Measurements from ENCODE around the gene NCKIPSD. TPM values are rescaled to one million over a fixed set of nuclear protein-coding genes. Genes with fewer than 3 reads are reported as not detected.
A peak's percentile ranks its signal among the peaks of the same experiment; 100 is the strongest.

The NCKIPSD gene
- total RNA-seq, 2 donors from 2014 or later, result 51.7 to 97.7 TPM

DNA sequence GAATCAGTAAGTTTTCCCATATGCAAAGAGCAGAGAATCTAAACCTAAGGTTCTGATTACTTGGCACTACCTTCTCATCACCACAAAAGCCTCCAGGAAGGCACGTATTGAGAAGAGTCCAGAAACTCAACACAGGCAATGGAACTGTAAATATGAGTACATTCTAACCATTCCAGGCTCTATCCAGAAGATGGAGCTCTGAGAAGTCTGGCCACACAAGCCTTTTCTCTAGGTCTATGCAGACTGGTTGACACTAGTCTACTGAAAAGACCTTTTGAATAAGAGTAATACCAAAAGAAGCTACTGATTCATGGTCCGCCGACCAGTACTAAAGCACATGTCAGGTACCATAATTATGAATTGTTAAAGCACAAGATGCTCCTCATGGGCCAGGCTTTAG lies 12.2 kb upstream of the NCKIPSD start:
- no peaks in the 10 kb centered on the region for H3K27me3 ChIP-seq
- H3K36me3 ChIP-seq, result peaks cover 28% of the 10 kb centered on the region
- TF ChIP-seq, protein P1, sequence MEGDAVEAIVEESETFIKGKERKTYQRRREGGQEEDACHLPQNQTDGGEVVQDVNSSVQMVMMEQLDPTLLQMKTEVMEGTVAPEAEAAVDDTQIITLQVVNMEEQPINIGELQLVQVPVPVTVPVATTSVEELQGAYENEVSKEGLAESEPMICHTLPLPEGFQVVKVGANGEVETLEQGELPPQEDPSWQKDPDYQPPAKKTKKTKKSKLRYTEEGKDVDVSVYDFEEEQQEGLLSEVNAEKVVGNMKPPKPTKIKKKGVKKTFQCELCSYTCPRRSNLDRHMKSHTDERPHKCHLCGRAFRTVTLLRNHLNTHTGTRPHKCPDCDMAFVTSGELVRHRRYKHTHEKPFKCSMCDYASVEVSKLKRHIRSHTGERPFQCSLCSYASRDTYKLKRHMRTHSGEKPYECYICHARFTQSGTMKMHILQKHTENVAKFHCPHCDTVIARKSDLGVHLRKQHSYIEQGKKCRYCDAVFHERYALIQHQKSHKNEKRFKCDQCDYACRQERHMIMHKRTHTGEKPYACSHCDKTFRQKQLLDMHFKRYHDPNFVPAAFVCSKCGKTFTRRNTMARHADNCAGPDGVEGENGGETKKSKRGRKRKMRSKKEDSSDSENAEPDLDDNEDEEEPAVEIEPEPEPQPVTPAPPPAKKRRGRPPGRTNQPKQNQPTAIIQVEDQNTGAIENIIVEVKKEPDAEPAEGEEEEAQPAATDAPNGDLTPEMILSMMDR (IDR thresholded peaks at IDR 0.05), result no peak
- H3K4me3 ChIP-seq, result no peak overlapping the region
- DNase-seq (ENCODE audit: low spot score), result no peak
- no peaks in the 10 kb centered on the region for H3K9me3 ChIP-seq
- no peak overlapping the region for H3K27ac ChIP-seq
- H3K4me1 ChIP-seq, result peaks cover 0 to 47% of the 10 kb centered on the region in 2 donors

DNA sequence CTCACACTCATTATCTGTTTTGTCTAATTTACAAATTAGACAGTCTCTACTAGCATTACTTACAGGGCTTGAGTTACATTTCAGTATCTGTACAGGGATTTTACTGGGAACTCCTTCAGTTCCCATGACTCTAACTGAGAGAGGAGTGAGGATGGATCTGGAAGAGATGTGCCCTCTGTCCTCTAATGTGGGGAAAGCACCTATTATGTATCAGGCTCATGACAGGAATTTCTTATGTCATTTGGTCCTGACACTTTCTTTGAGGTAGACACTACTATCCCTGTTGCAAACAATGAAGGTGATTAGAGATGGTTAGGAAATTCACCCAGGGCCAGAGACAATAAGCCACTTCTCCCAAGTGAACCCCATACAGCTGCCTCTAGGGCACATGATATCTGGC lies 10.9 kb upstream of the NCKIPSD start:
- H3K4me1 ChIP-seq, result peaks cover 0 to 54% of the 10 kb centered on the region in 2 donors
- DNase-seq (ENCODE audit: low spot score), result no peak
- H3K4me3 ChIP-seq, result no peak overlapping the region
- no peaks in the 10 kb centered on the region for H3K9me3 ChIP-seq
- no peak overlapping the region for H3K27ac ChIP-seq
- H3K27me3 ChIP-seq, result no peaks in the 10 kb centered on the region
- TF ChIP-seq, protein P1 (IDR thresholded peaks at IDR 0.05), result no peak
- peaks cover 42% of the 10 kb centered on the region for H3K36me3 ChIP-seq

DNA sequence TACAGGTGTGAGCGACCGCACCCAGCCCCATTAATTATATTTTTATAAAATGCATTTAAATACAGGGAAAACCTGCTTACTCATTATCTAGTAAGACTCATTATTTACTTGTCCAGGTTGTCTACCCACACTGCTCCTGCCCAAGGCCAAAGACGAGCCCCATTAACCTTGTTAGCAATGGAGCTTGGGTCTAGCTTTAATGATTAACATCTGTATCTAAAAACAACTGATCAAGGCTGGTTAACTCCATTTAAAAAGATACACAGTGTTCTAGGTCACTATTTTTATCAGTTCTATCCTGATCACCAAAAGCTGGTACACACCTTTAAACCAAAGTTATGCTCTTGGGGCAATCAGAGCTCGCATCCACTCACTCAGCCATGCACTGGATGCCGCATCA lies 10.4 kb upstream of the NCKIPSD start:
- TF ChIP-seq, protein P1 (IDR thresholded peaks at IDR 0.05), result no peak
- no peaks in the 10 kb centered on the region for H3K27me3 ChIP-seq
- H3K36me3 ChIP-seq, result peaks cover 46% of the 10 kb centered on the region
- no peak for DNase-seq (ENCODE audit: low spot score)
- no peaks in the 10 kb centered on the region for H3K9me3 ChIP-seq
- H3K27ac ChIP-seq, result peak overlapping the region in 1 of 2 donors; percentile 93
- H3K4me3 ChIP-seq, result no peak overlapping the region
- H3K4me1 ChIP-seq, result peaks cover 0 to 54% of the 10 kb centered on the region in 2 donors

DNA sequence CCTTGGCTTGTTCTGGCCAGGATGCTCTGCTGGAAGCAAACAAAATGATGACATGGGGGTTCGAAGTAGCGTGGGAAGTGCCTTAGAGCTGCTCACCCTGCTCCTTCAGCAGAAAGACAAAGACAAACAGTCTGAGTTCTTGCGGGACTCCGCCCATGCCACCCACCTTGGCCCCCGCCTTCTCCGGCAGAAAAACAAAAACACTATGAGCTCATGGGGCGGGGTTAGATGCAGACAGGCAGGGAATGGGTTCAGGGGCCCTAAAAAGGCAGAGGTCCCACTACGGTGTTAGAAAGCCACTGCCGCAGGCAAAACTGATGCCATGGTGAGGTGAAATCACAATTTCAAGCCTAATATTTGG lies 9.7 kb upstream of the NCKIPSD start:
- TF ChIP-seq, protein P1 (IDR thresholded peaks at IDR 0.05), result no peak
- DNase-seq (ENCODE audit: low spot score), result peak; percentile 87
- Histone ChIP-seq H3K9me3 (no peaks in the 10 kb centered on the region), H3K27ac (peak overlapping the region; percentile 81 to 93), H3K4me1 (peaks cover 0 to 48% of the 10 kb centered on the region in 2 donors), H3K4me3 (peak overlapping the region; percentile 45 to 49), H3K36me3 (peaks cover 54% of the 10 kb centered on the region), H3K27me3 (no peaks in the 10 kb centered on the region)

DNA sequence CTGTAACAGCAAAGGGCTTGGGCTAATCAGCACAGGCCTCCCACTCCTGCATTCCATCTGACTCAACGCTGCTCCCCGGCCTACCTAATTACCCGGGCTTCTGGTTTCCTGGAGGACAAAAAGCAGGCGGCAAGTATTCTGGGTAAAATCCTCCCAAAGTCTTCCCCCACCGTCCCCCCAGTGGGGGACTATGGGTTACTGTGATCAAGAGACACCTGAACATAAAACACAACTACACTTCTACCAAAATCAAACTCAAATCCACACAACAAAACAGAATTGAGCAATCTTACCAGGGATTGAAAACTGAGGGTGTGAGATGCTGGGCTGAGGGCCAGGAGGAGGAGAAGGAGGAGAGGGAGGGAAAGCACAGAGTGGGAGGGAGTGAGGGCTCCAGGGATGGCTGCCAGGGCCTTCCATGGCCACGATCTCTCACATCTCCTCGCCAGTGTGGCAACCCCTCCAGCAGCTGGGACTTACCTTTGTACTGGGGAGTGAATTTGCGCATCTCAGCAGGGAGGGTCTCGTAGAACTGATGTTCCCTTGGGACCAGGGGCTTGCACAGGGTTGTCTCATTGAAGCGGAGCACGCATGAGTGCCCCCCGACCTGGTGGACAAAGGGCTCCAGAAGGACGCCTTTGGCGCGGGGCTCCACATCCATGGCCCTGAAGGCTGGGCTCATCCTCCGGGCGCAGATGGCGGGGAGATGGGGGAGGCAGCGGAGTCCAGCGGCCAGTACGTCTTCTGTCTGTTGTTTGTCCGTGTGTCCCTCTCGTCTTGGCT lies 9.1 kb upstream of the NCKIPSD start:
- DNase-seq (ENCODE audit: low spot score), result peak; percentile 86
- H3K36me3 ChIP-seq, result peaks cover 60% of the 10 kb centered on the region

More for the DNA sequence above, 9.1 kb upstream of the NCKIPSD start:
- Histone ChIP-seq H3K9me3 (no peaks in the 10 kb centered on the region), H3K27ac (peak overlapping the region; percentile 81 to 93), H3K4me1 (peaks cover 0 to 42% of the 10 kb centered on the region in 2 donors), H3K27me3 (no peaks in the 10 kb centered on the region), H3K4me3 (peak overlapping the region; percentile 45 to 49)
- TF ChIP-seq, protein P1 (IDR thresholded peaks at IDR 0.05), result no peak

All from right atrium auricular region (tissue), 2 donors.